Activated CD4-positive, alpha-beta T cell treated with anti-CD3 and anti-CD28 coated beads for 36 hours (primary cell): Measurements from ENCODE around the gene CYP26B1. TPM values are rescaled to one million over a fixed set of nuclear protein-coding genes. Genes with fewer than 3 reads are reported as not detected.

Experiments used
- ATAC-seq: fragments of 200-7000 bp; cut with Tn5 transposase; one replicate; pipeline ENCODE4 v1.10.0; 2021; ENCODE audit warnings: mild to moderate bottlenecking, moderate library complexity
- CTCF ChIA-PET: fragments of 350-600 bp; sonication (Branson Sonifier 250); formaldehyde crosslinking; loops from one replicate; lab custom pipeline; 2021; ENCODE audit warnings: antibody characterized with exemption; lab: Charles Lee
- POLR2A ChIA-PET: fragments of 350-600 bp; sonication (Branson Sonifier 250); formaldehyde crosslinking; loops from one replicate; lab custom pipeline; 2021; ENCODE audit warnings: antibody characterized with exemption, inconsistent platforms; lab: Charles Lee
- DNase-seq: peaks from one replicate; pipeline ENCODE4 v3.0.0-alpha.2; 2020
- H3K27ac Mint-ChIP-seq: one replicate; pipeline ENCODE4 v1.8.0; 2021; ENCODE audit warnings: mixed read lengths
- H3K27me3 Mint-ChIP-seq: one replicate; pipeline ENCODE4 v1.8.0; 2021; ENCODE audit warnings: mixed read lengths
- H3K36me3 Mint-ChIP-seq: one replicate; pipeline ENCODE4 v1.8.0; 2021; ENCODE audit warnings: low read depth, mixed read lengths
- H3K4me1 Mint-ChIP-seq: one replicate; pipeline ENCODE4 v1.8.0; 2021; ENCODE audit warnings: mixed read lengths
- H3K4me3 Mint-ChIP-seq: one replicate; pipeline ENCODE4 v1.8.0; 2021; ENCODE audit warnings: mild to moderate bottlenecking, moderate library complexity, mixed read lengths
- H3K9me3 Mint-ChIP-seq: one replicate; pipeline ENCODE4 v1.8.0; 2021; ENCODE audit warnings: low read depth, mixed read lengths
- intact Hi-C, 2 experiments: fragments of 100-400 bp; cut with DNase I in 1 of 2; cut with micrococcal nuclease in 1 of 2; formaldehyde crosslinking; loops; one replicate each; pipeline versions ENCODE4 v1.14.2 to v1.15.1; 2022 to 2024; cut with DNase I, micrococcal nuclease
- total RNA-seq, 2 experiments: library from RNA; stranded (reverse); gene quantifications; one replicate each; pipeline ENCODE4 v1.2.3, GENCODE V29; 2021

CYP26B1 gene
- total RNA-seq, 2 experiments from 2014 or later: not detected

DNA sequence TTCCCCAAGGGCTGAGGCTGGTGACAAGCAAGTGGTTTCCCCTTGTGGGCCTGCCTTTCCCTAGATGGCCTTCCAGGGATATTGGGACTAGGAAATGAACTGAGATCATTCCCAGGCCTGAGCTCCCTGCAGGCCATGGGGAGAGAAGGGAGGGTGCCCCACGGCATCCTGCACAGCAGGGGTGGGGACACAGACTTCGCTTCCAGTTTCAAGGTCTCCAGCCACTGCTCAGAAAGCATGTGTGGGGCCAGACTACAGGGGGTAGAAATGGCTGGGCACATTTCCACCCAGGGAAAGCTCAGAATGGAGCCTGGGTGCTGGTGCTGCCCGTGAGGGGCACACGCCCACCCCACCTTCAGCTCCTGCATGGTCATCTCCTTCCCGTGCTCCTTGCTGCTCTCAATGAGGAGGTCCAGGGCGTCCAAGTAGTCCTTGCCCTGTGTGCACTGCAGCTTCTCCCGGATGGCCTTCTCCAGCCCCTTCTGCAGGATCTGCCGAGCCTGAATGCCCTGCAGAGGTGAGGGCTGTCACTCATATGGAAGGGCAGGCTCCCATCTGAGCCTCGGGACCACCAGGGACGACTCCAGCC lies 13.2 kb downstream of the CYP26B1 start:
- ChIA-PET POLR2A (no interaction called here), CTCF (no interaction called here)
- intact Hi-C loops: no loop called here
- Mint-ChIP-seq H3K27ac (no peak overlapping the region), H3K36me3 (no peaks in the 10 kb centered on the region), H3K4me1 (no peaks in the 10 kb centered on the region), H3K27me3 (peaks cover 9% of the 10 kb centered on the region), H3K9me3 (no peaks in the 10 kb centered on the region), H3K4me3 (no peak overlapping the region)
- DNase-seq: no peak
- no peak for ATAC-seq

DNA sequence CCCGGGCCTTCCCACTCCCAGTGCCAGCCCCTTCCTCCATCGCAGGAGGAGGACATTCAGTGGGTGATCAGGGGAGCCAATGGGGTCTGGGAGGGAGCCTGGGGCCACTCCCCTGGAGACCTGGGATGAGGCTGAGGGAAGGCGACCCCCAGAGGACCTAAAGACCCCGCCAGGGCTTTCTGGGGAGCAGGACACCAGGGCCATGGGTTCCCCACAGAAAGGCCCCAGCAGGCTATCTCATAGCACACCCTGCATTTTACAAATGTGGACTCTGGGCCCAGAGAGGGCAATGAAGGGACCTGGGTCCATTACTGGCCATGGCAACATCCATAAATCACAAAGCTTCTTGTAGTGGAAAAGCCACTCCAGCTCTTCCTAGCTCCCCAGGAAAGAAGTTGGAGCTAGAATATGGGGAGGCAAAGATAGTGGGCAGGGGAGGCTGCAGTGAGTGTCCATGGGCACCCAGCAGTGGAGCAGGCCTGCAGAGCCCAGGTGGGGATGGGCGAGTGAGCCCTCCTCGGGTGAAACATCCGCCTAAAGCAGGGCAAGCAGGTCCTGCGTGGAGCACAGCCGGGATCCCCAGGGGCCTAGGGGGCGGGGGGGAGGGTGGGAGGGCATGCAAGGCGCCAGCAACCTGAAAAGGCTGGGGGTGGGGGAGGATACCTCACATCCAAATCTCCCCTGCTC lies 13.8 kb downstream of the CYP26B1 start:
- CTCF ChIA-PET: no interaction called here
- ATAC-seq: no peak
- Mint-ChIP-seq H3K9me3 (no peaks in the 10 kb centered on the region), H3K27ac (no peak overlapping the region), H3K4me1 (no peaks in the 10 kb centered on the region), H3K27me3 (peaks cover 9% of the 10 kb centered on the region), H3K4me3 (no peak overlapping the region), H3K36me3 (no peaks in the 10 kb centered on the region)
- intact Hi-C loops: no loop called here
- POLR2A ChIA-PET: no interaction called here
- DNase-seq: no peak

DNA sequence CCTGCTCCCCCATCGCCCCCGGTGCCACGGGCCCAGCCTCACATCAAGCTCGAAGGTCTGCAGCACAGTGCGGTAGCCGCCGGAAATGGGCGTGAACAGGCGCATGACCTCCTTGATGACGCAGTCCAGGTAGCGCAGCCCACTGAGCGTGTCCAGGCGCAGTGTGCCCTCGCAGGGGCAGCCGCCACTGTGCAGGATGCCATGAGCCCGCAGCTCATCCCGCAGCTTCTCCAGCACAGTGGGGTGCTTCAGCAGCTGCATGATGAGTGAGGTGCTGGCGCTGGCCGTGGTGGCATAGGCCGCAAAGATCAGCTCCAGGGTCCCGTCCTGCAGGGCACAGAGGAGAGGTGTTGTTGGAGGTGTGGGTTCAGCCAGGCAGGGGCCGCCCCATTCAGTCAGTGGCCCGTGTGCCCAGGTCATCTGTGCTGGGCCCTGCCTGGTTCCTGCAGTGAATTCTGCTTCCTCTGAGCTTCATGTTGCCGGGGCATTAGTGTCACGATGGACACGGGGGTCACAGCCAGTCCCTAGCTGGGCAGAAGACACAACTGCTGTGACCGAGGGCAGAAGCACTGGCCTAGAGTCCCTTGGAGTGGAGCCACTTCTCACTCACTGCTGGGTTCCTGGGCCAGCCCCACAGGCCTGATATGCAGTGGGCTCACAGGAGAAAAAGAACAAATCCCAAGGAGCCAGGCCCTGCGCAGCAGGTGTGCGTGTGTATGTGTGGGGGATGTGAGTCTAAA lies 14.5 kb downstream of the CYP26B1 start:
- Mint-ChIP-seq H3K4me3 (no peak overlapping the region), H3K36me3 (no peaks in the 10 kb centered on the region)

DNA sequence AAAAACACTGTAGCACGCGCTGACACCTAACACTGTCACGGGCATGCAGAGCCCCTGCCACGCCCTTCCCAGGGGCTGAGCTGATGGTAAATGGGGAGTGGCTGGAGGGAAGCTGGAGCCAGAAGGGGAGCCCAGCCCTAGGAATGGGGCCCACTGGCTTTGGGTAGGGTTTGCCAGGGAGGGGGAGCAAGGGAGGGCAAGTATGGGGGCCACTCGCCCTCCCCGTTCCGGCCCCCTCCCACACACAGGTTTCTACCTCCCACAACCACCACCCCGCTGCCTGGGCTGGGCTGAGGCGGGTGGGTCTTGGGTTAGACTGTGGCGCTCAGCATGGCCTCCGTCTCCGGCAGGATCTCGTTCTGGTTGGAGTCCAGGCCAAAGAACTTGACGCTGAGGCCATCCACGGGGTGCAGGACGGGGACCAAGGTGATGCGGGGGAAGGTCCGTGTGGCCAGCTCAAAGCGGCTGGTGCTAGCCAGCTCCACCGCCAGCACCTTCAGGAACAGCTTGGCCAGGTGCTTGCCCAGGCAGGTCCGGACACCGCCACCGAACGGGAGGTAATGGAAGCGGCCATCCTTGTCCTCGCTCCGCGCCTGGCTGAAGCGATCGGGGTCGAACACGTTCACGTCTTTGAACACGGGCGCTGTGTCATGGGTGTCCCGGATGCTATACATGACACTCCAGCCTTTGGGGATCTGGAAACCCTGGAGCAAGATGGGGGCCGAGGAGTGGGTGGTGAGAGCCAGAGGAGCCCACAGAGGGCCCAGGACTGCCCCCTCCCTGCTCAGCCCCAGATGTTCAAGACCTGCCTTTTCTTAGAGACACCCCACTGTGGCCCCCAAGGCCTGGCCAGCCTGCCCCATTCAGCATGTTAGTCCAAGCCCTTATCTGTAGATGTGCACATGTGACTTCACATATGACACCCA lies 15.5 kb downstream of the CYP26B1 start:
- Mint-ChIP-seq H3K4me3 (no peak overlapping the region), H3K4me1 (no peaks in the 10 kb centered on the region), H3K36me3 (no peaks in the 10 kb centered on the region), H3K27ac (no peak overlapping the region), H3K9me3 (no peaks in the 10 kb centered on the region), H3K27me3 (peaks cover 9% of the 10 kb centered on the region)
- POLR2A ChIA-PET: no interaction called here
- CTCF ChIA-PET: interaction anchor here (0.6 kb wide), 1 partner anchor 19 kb away, joined by 4 read pairs; no protein-coding TSS in a partner anchor
- intact Hi-C loops: no loop called here
- no peak for ATAC-seq
- no peak for DNase-seq

More for the DNA sequence above, 14.5 kb downstream of the CYP26B1 start:
- ATAC-seq (no peak), DNase-seq (no peak)
- Mint-ChIP-seq H3K27ac (no peak overlapping the region), H3K9me3 (no peaks in the 10 kb centered on the region), H3K4me1 (no peaks in the 10 kb centered on the region), H3K27me3 (peaks cover 9% of the 10 kb centered on the region)
- intact Hi-C loops: no loop called here
- POLR2A ChIA-PET: no interaction called here
- CTCF ChIA-PET: no interaction called here

DNA sequence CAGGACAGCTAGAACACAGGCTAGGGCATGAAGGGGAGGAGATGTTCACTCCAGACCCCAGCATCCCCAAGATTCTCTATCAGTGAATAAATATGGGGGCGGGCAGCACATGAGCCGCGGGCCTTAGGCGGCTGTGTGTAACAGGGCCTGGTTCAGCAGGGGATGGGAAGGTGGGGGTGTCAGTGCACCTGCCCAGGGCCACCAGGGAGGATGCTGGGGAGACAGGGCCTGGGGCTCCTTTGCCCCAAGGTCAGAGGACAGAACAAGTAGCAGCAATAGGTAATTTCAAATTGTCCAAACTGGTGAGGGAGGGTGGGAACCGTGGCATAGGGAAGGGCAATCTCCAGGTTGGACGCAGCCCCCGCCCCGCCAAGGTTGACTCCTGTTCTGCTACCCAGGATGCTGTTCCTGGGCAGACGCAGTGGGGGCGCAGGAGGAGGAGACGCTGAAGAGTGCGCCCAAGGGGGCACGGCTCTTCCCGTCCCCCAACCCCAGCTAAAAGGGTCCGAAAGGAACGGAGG lies 16.2 kb downstream of the CYP26B1 start:
- no peak for DNase-seq
- Mint-ChIP-seq H3K9me3 (no peaks in the 10 kb centered on the region), H3K36me3 (no peaks in the 10 kb centered on the region), H3K27ac (no peak overlapping the region), H3K27me3 (peaks cover 9% of the 10 kb centered on the region), H3K4me3 (no peak overlapping the region), H3K4me1 (no peaks in the 10 kb centered on the region)
- ChIA-PET POLR2A (no interaction called here), CTCF (no interaction called here)
- intact Hi-C loops: no loop called here
- no peak for ATAC-seq

DNA sequence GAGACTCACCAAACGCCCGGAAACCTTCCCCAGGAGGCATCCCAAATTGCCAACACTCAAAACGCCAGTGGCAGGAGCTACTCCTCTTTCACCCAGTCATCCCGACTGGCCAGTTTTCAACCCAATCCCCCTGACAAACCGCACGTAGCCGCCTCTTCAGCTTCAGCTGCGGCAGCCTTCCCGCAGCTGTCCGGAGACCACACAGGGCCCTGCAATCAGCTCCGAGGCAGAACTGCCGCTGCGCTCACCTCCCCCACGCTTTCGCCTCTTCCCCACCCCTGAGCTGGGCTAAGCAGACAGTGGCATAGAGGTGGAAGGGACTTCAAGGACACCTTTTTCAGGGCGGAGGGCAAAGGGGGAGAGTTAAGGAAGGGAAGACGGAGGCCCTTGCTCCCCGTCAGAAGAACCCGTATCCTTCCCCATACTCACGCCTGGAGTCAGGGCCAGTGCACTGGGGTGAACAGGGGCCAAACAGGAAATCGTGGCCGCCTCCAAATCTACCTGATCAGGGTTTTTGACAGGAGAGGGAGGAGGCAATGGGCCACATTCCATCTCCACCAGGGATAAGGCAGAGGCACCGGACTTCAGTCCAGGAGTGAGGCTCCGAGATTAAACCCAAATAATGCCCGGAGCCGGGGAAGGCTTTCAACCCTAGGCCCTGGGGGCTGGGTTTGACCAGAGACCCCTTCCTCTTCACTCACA lies 16.9 kb downstream of the CYP26B1 start:
- intact Hi-C loops: no loop called here
- Mint-ChIP-seq H3K9me3 (no peaks in the 10 kb centered on the region), H3K4me1 (no peaks in the 10 kb centered on the region), H3K27me3 (peaks cover 9% of the 10 kb centered on the region), H3K27ac (no peak overlapping the region), H3K4me3 (no peak overlapping the region), H3K36me3 (no peaks in the 10 kb centered on the region)
- ATAC-seq (no peak), DNase-seq (no peak)
- ChIA-PET CTCF (interaction anchor here (0.7 to 1.3 kb wide), 2 partner anchors 19 to 84 kb away, joined by 3 read pairs; no protein-coding TSS in a partner anchor), POLR2A (no interaction called here)

DNA sequence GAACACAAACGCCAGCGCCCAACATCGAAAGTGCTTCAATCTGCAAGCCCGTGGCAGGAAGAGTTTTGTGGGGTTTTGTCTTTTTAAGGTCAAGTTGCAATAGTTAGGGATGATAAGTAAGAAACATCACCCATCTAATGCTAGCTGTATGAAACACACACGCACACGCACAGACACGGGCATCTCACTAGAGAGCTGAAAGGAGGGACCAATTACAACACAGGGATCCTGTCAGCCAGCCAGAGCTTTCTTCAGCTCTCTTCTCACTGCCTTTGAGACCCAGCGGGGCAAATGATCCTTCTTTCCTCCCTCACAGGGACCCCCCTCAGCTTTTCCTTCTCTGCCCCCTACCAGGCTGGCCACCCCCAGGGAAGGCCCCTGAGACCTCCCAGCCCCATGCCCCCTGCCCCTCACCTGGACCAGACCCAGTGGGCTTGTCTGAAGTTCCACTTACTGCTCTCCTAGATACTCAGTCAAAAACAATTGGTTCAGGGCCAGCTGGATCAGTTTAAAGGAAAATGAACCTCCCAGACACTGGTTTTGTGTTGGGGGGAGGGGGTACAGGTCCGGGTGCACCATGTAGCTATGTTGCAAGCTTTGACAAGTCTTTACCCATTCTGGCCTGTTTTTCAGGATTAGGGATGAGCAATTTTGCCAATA lies 17.9 kb downstream of the CYP26B1 start:
- intact Hi-C loops: no loop called here
- Mint-ChIP-seq H3K36me3 (no peaks in the 10 kb centered on the region), H3K4me1 (no peaks in the 10 kb centered on the region), H3K9me3 (no peaks in the 10 kb centered on the region), H3K27ac (no peak overlapping the region), H3K4me3 (no peak overlapping the region), H3K27me3 (peaks cover 9% of the 10 kb centered on the region)
- CTCF ChIA-PET: interaction anchor here (0.7 to 1.3 kb wide), 2 partner anchors 20 to 90 kb away, joined by 3 read pairs; no protein-coding TSS in a partner anchor
- no peak for ATAC-seq
- POLR2A ChIA-PET: no interaction called here
- no peak for DNase-seq

DNA sequence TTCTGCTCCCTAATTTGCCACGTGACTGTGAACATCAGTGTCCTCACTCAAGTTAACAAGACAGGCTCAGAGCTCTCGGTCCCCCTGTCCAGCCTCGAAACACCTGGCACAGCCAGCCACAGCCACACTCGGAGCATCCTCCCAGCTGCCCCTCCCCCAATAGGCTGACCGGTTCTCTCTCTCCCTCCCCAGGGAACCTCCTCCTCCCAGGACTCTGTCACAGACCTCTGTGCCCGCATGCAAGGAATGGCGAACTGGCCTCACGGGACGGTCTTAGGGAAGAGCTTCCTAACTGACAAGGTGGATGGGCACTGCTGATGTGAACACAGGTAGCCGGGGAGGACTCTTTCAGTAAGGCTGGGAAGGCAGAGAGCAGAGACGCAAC lies 18.8 kb downstream of the CYP26B1 start:
- Mint-ChIP-seq H3K27me3 (peaks cover 9% of the 10 kb centered on the region), H3K4me1 (no peaks in the 10 kb centered on the region), H3K27ac (no peak overlapping the region), H3K9me3 (no peaks in the 10 kb centered on the region), H3K4me3 (no peak overlapping the region), H3K36me3 (no peaks in the 10 kb centered on the region)
- POLR2A ChIA-PET: no interaction called here
- CTCF ChIA-PET: interaction anchor here (0.6 kb wide), 1 partner anchor 12 kb away, joined by 3 read pairs; no protein-coding TSS in a partner anchor
- DNase-seq (no peak), ATAC-seq (no peak)
- intact Hi-C loops: no loop called here

DNA sequence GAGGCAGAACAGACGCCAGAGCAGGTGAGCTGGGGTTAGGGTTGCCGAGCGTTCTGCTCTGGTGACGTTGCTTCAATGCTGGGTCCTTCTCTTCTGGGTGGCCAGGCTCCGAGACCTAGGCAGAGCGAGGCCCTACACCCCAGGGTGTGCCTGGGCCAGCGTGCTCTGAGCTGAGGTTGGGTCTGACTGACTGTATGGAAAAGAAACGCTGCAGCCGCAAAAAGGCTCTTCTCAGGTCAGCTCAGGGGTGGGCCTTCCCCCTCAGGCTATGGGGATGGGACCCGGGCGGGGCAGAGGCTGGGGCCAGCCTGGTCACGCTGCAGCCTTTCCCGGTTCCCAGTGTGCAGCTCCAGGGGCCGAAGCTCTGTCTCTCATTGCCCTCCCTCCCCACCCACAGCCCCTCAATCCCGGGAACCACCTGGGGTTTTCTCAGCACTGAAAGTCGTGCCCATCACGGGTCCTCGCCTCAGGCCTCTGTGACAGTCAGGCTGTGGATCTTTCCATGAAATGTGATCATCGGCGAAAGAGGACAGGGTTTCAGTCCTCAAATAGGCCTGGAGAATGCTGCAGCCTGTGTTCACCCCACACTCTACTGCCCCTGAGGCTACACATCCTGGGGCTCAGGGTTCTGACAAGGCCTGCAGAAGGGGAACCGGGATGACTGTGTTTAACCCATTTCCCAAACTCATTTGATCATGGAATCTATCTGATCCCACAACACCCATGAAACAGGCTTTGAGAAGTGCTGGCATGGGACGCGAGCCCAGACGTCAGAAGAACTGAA lies 19.4 kb downstream of the CYP26B1 start:
- Mint-ChIP-seq H3K36me3 (no peaks in the 10 kb centered on the region), H3K27ac (no peak overlapping the region), H3K4me3 (no peak overlapping the region), H3K4me1 (no peaks in the 10 kb centered on the region), H3K9me3 (no peaks in the 10 kb centered on the region), H3K27me3 (peaks cover 9% of the 10 kb centered on the region)
- intact Hi-C loops: no loop called here
- ChIA-PET CTCF (no interaction called here), POLR2A (no interaction called here)
- DNase-seq (no peak), ATAC-seq (no peak)
